GM21576 (cell line): ENCODE data around the gene TXN2.

Experiments
- ATAC-seq: cut with Tn5 transposase; IDR thresholded peaks from one replicate; pipeline ENCODE4 v1.9.1; 2021; ENCODE audit warnings: mild to moderate bottlenecking, moderate library complexity; ENCODE audit not compliant: unreplicated experiment

TXN2 gene

GRCh38 chr22:36486619-36487384 lies 5.4 kb upstream of the TXN2 start:
- no peak for ATAC-seq

DNA sequence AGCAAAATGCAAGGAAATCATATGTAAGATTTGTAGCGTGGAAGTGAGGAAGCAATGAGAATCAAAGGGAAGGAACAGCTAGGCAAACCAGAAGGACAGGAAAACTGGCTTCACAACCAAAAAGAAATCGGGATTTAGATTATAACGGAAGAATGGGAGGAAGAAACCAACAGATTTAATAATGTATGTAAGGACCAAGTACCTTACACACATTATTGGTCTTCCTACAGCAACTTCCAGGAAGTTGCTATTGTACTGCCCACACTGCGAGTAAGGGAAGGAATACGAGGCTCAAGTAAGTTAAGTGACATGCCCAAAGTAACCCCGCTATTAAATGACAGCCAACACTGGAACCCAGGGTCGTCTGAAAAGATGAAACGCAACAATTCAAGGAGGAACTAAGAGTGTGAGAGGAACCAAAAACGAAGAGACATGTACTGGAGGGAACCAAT lies 473 bp downstream of the TXN2 start:
- ATAC-seq = peak; percentile 11

DNA sequence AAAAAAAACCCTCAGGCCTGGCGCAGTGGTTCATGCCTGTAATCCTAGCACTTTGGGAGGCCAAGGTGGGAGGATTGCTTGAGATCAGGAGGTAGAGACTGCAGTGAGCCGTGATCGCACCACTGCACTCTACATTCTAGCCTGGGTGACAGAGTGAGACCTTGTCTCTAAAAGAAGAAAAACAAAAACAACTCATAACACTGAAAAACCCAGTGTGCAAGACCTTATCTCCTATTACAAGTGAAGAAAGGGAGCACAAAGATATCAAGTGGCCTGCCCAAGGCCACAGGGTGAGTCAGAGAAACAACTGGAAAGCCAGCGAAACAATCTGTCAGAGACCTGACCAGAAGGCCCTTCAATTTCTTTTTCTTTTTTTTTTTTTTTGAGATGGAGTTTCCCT lies 2.5 kb downstream of the TXN2 start:
- no peak for ATAC-seq

GRCh38 chr22:36475341-36475740 lies 6.1 kb downstream of the TXN2 start:
- no peak for ATAC-seq

GRCh38 chr22:36472689-36473088 lies 8.8 kb downstream of the TXN2 start:
- ATAC-seq = no peak

GRCh38 chr22:36471341-36471821 lies 10.1 kb downstream of the TXN2 start:
- ATAC-seq = no peak

DNA sequence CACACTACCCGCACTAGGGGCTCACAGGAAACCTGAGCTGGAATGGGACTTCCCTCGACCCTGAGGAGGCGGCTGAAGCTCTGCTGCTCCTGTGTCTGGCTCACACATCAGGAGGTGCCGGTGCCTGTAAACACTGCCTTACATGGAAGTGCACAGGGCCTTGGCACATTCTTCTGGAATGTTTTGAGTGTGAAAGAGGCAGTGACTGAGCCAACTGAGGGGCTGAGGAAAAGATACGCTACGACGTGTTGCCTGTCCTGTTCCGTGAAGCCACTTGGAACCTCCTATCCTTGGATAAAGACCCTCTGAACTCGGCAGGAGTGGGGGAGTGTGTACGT lies 10.5 kb downstream of the TXN2 start:
- ATAC-seq = no peak

GRCh38 chr22:36470162-36470993 lies 11.1 kb downstream of the TXN2 start:
- ATAC-seq = no peak

- no peak for ATAC-seq
These were observed 12.2 kb downstream of the TXN2 start for GRCh38 chr22:36469094-36469710.

- ATAC-seq = no peak
These were observed 13.5 kb downstream of the TXN2 start for GRCh38 chr22:36467946-36468345.

GRCh38 chr22:36467042-36467810 lies 14.2 kb downstream of the TXN2 start:
- ATAC-seq = no peak

DNA sequence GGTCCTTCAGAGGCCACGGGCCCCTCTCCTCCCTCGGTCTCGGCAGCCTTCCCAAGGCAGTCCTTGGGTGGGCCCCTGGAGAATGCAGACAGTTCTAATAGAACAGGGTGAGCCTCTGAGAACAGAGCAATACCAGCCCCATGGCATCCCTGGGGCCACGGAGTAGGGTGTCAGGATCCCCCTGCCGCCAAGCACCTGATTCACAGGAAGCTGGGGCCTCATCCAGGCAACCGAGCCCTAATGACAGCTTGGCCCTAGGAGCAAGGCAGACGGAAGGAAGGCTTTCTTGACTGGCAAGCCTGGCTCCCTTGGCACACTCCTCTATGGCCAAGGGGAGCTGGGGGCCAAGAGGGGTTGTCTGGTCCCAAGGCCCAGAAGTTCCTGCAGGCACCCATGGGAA lies 15.2 kb downstream of the TXN2 start:
- no peak for ATAC-seq

- no peak for ATAC-seq
These were observed 16.0 kb downstream of the TXN2 start for GRCh38 chr22:36465232-36466021.

DNA sequence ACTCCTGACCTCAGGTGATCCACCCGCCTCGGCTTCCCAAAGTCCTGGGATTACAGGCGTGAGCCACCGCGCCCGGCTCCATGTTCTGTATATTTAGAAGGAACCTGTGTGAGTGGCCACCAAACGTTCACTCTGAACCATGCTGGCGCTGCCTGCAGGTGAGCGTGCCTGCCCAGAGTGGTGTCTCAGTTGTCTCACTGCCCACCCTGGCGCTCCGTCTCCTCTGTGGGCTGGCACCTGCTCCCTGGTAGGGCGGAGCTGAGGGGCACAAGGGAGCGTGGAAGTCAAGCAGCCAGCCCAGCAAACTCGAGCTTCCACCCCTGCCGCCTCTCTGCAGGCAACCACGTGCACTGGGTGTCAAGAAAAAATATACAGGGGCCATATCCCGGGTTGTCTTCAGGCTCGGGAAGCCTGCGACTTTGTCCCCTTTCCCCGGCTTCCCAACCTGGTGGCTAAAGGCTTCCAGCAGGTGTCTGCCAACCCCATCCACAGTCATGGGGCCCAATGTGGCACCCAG lies 16.7 kb downstream of the TXN2 start:
- no peak for ATAC-seq

DNA sequence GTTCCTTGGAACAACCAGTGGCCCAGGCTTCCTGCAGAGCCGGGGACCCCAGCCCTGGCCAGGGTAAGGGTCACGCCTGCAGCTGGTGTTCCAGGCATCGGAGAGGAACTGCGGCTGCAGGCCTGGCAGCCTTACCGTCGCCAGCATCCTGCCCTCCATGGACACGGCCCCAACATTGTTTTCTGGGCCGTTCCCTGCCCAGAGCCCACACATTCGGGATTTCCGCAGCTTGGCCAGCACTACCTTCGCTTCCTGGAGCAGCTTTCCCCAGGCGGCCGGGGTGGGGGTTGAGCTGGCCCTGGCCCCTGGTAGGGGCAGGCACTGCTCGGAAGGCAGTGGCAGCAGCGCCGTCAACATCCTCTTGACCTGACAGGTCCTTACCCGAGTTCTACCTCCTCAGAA lies 17.7 kb downstream of the TXN2 start:
- ATAC-seq = no peak

GRCh38 chr22:36461665-36462649 lies 19.5 kb downstream of the TXN2 start:
- ATAC-seq = no peak

DNA sequence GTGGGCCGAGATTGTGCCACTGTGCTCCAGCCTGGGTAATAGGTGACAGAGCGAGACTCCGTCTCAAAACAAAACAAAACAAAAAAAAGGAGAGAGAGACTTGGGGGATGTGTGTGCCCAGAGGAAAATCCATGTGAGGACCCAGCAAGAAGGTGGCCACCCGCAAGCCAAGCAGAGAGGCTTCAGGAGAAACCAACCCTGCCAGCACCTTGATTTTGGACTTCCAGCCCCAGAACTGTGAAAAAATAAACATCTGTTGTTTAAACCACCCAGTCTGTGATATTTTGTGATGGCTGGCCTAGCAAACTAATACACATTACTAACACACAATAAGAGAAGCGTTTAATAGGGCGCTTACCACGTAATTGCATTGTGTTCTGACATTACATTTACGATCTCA lies 21.2 kb downstream of the TXN2 start:
- no peak for ATAC-seq

DNA sequence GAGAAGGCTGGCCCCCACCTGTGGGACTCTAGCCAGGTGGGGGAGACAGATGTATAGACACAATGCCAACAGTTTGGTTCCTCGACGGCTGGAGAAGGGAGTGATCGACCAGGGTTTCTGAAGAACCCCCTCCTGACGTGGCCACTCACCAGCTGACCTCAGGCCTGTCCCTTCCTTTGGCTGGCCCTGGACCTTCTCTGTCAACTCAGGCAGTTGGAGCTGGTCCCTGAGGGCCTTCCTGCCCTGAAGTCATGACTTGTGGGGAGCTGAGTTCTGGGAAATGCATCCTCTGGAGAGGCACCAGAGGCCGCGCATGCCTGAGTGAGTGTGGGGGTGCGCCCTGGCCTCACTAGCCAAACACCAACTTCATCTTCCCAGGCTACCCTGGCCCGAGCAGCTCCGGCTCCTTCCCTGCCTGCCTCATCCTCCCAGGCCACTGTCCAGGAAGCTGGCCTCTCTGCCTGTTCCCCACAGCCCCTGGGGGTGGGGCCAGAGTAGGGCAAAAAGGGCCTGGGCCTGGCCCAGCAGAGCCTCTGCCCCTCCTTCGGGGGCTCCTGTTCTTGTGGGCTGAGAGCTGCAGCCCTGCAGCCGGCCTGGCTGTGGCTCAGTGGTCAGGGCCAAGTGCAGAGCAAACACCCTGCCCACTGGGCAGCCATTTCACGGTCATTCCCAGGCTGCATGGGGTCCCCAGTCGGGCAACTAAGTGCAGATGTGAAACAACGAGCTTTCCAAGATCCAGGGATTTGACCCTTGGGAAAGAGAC lies 23.6 kb downstream of the TXN2 start:
- no peak for ATAC-seq
